Peyer's patch (tissue), 4 donors: ENCODE measurements around the gene TAS2R38. TPM values are rescaled to one million over a fixed set of nuclear protein-coding genes. Genes with fewer than 3 reads are reported as not detected.

ENCODE experiments used
- DNase-seq, 3 donors: peaks; one replicate each; pipeline ENCODE4 v3.0.0-alpha.2; 2017 to 2019
- H3K27ac ChIP-seq, 4 donors: fragments of 200-600 bp; sonication (generic); one replicate each; pipeline ENCODE4 v1.5.1; 2016 to 2019
- H3K27me3 ChIP-seq, 2 donors: fragments of 200-600 bp; sonication (generic); one replicate each; pipeline ENCODE4 v1.5.1; 2019
- H3K36me3 ChIP-seq, 3 donors: fragments of 200-600 bp; sonication (generic); one replicate each; pipeline ENCODE4 v1.5.1; 2016 to 2019
- H3K4me1 ChIP-seq, 4 donors: fragments of 200-600 bp; sonication (generic); one replicate each; pipeline ENCODE4 v1.5.1; 2016 to 2019
- H3K4me3 ChIP-seq, 4 donors: fragments of 200-600 bp; sonication (generic); 1 replicate in 3 of 4; 2 replicates in 1 of 4; pipeline ENCODE4 v1.5.1; 2016 to 2019; ENCODE audit warnings: mild to moderate bottlenecking in 1 of 4
- H3K9me3 ChIP-seq, 4 donors: fragments of 200-600 bp; sonication (generic); one replicate each; pipeline ENCODE4 v1.5.1; 2016 to 2019; ENCODE audit warnings: mild to moderate bottlenecking in 1 of 4
- CTCF ChIP-seq, 6 experiments: fragments of 450-650 bp in 4 of 6; fragments of 200-600 bp in 2 of 6; sonication (generic) in 1 of 6; IDR thresholded peaks; one replicate each; pipeline ENCODE4 v1.5.1; 2017 to 2019; ENCODE audit warnings: antibody characterized with exemption in 6 of 6, mild to moderate bottlenecking in 3 of 6, moderate library complexity in 1 of 6
- POLR2A ChIP-seq, 2 donors: fragments of 450-650 bp; IDR thresholded peaks; one replicate each; pipeline ENCODE4 v1.5.1; 2017; ENCODE audit warnings: antibody characterized with exemption in 2 of 2, mild to moderate bottlenecking in 2 of 2, moderate library complexity in 2 of 2
- total RNA-seq, 4 donors: library from RNA; depleted of rRNA; stranded (reverse); fragments of >200 nt; gene quantifications; one replicate each; pipeline ENCODE4 v1.1.0, GENCODE V29; 2016

TAS2R38 gene
- total RNA-seq, 4 donors from 2014 or later, result 1.3 to 2.7 TPM; not detected in 2

DNA sequence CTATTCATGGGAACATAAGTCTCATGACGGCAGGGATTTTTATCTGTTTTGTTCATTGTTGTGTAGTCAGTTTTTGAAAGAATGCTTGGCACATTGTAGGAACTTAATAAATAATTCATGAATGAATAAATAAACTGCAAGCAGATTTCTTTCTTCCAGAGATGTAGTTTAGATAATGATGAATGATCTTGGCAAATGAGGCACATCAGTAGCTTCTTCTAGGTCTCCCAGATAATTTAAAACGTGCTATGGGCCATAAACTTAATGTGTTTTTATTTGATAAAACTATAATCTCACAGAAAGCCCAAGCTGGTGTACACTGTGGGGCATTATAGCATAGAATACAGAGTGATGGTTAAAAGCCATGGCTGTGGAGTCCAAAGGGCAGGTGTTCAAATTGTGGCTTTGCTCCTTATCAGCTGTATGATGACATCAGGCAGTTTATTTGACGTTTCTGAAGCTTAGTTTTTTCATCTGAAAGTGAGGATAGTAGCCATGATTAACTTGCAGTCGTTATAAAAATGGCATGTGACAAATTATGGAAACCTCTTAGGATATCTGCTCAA is 25.6 kb upstream of the TAS2R38 start:
- peak overlapping the region in 2 of 4 donors; percentile 50 to 83 for H3K27ac ChIP-seq
- TF ChIP-seq POLR2A (IDR thresholded peaks at IDR 0.05), result no peak
- no peak for TF ChIP-seq CTCF (IDR thresholded peaks at IDR 0.05)

GRCh38 chr7:141993354-141993753 is 19.8 kb upstream of the TAS2R38 start:
- no peaks in the 10 kb centered on the region for H3K27me3 ChIP-seq
- no peak for TF ChIP-seq POLR2A (IDR thresholded peaks at IDR 0.05)
- TF ChIP-seq CTCF (IDR thresholded peaks at IDR 0.05), result no peak
- no peak for DNase-seq
- H3K4me3 ChIP-seq, result no peak overlapping the region
- no peak overlapping the region for H3K27ac ChIP-seq
- no peaks in the 10 kb centered on the region for H3K36me3 ChIP-seq
- H3K9me3 ChIP-seq, result no peaks in the 10 kb centered on the region
- H3K4me1 ChIP-seq, result no peaks in the 10 kb centered on the region

More for the DNA sequence above, 25.6 kb upstream of the TAS2R38 start:
- Histone ChIP-seq H3K4me3 (peak overlapping the region in 1 of 4 donors; percentile 48), H3K27me3 (no peaks in the 10 kb centered on the region), H3K4me1 (no peaks in the 10 kb centered on the region), H3K36me3 (no peaks in the 10 kb centered on the region), H3K9me3 (no peaks in the 10 kb centered on the region)
- DNase-seq, result peak in 1 of 3 donors; percentile 74

DNA sequence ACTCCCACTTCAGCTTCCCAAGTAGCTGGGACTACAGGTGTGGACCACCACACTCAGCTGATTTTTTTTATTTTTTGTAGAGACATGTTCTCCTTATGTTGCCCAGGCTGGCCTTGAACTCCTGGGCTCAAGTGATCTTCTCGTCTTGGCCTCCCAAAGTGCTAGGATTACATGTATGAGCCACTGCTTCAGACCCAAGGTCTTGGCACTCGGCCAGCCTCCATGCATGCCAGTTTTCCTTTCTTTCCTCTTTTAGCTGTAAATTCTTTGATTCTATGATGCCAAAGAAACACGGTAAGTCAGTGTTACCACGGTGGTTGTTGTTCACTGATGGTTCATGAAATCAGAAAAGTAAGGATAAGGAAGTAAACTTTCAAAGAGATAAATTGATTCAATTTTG is 19.1 kb upstream of the TAS2R38 start:
- no peaks in the 10 kb centered on the region for H3K4me1 ChIP-seq
- no peaks in the 10 kb centered on the region for H3K9me3 ChIP-seq
- no peak overlapping the region for H3K4me3 ChIP-seq
- H3K36me3 ChIP-seq, result no peaks in the 10 kb centered on the region
- H3K27me3 ChIP-seq, result no peaks in the 10 kb centered on the region
- H3K27ac ChIP-seq, result no peak overlapping the region
- DNase-seq, result no peak
- TF ChIP-seq POLR2A (IDR thresholded peaks at IDR 0.05) (no peak), CTCF (IDR thresholded peaks at IDR 0.05) (no peak)

DNA sequence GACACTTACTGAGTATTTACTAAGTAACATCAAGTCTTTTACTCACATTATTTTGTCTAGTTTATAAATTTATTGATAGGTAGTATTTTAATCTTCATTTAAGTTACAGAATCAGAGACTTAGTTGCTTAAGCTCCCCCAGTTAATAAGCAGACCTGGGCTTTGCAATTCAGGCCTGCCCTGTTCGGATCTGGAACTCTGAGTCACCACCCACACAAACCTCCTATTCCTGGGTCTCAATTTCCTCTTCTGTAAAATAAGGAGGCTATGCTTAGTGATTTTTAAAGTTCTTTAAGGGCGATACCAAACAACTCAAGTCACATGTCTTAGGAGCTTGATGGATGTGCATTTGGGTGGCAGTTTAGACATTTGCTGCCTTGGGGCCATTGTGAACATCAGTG is 18.6 kb upstream of the TAS2R38 start:
- Histone ChIP-seq H3K4me1 (no peaks in the 10 kb centered on the region), H3K27me3 (no peaks in the 10 kb centered on the region), H3K27ac (no peak overlapping the region), H3K36me3 (no peaks in the 10 kb centered on the region), H3K4me3 (no peak overlapping the region), H3K9me3 (no peaks in the 10 kb centered on the region)
- no peak for DNase-seq
- no peak for TF ChIP-seq POLR2A (IDR thresholded peaks at IDR 0.05)
- no peak for TF ChIP-seq CTCF (IDR thresholded peaks at IDR 0.05)

DNA sequence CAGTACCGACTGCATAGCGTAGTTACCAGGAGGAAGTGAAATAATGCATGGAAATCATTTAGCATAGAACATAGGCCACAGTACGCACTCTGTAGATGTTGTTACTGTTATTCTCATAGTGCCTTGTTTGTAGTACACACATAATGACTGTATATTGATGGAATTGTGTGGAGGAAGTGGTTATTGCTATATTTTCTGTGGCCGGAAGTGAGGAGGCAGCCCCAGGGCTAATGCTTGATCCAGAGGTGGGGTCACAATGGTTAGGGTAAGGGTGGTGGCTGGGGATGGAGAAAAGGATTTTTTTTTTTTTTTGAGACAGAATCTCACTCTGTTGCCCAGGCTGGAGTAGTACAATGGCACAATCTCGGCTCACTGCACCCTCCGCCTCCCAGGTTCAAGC is 17.6 kb upstream of the TAS2R38 start:
- H3K4me1 ChIP-seq, result no peaks in the 10 kb centered on the region
- no peak for TF ChIP-seq POLR2A (IDR thresholded peaks at IDR 0.05)
- no peak for TF ChIP-seq CTCF (IDR thresholded peaks at IDR 0.05)

More for the DNA sequence above, 17.6 kb upstream of the TAS2R38 start:
- Histone ChIP-seq H3K9me3 (no peaks in the 10 kb centered on the region), H3K4me3 (no peak overlapping the region), H3K27ac (no peak overlapping the region), H3K36me3 (no peaks in the 10 kb centered on the region), H3K27me3 (no peaks in the 10 kb centered on the region)
- DNase-seq, result no peak
